ENCODE measurements around the gene APBA1.

Gene APBA1

GRCh38 chr9:69385581-69386033 is 286.6 kb downstream of the APBA1 start:
- DNase-seq = no peak
- ATAC-seq = no peak
- H3K36me3 Mint-ChIP-seq (ENCODE audit: low read depth) = no peaks in the 10 kb centered on the region
- peaks cover 6% of the 10 kb centered on the region for H3K27me3 Mint-ChIP-seq
- H3K9me3 Mint-ChIP-seq = no peaks in the 10 kb centered on the region
- no peak overlapping the region for H3K4me3 Mint-ChIP-seq
- H3K4me1 Mint-ChIP-seq = no peaks in the 10 kb centered on the region
- H3K27ac Mint-ChIP-seq = no peak overlapping the region

- Mint-ChIP-seq H3K36me3 (ENCODE audit: low read depth) (no peaks in the 10 kb centered on the region), H3K4me1 (no peaks in the 10 kb centered on the region), H3K27ac (no peak overlapping the region), H3K4me3 (no peak overlapping the region), H3K27me3 (peaks cover 5% of the 10 kb centered on the region), H3K9me3 (no peaks in the 10 kb centered on the region)
- ATAC-seq = no peak
- DNase-seq = no peak
These were observed 290.0 kb downstream of the APBA1 start for GRCh38 chr9:69382135-69382534.

- DNase-seq = no peak
- H3K27me3 Mint-ChIP-seq = peaks cover 6% of the 10 kb centered on the region
- ATAC-seq = no peak
These were observed 291.4 kb downstream of the APBA1 start for GRCh38 chr9:69380811-69381210.

GRCh38 chr9:69380301-69380700 is 291.9 kb downstream of the APBA1 start:
- Mint-ChIP-seq H3K4me3 (no peak overlapping the region), H3K36me3 (ENCODE audit: low read depth) (no peaks in the 10 kb centered on the region), H3K27me3 (peaks cover 6% of the 10 kb centered on the region), H3K4me1 (no peaks in the 10 kb centered on the region), H3K27ac (no peak overlapping the region), H3K9me3 (no peaks in the 10 kb centered on the region)
- ATAC-seq (no peak), DNase-seq (no peak)

More at GRCh38 chr9:69380811-69381210, 291.4 kb downstream of the APBA1 start:
- no peaks in the 10 kb centered on the region for H3K9me3 Mint-ChIP-seq
- H3K36me3 Mint-ChIP-seq (ENCODE audit: low read depth) = no peaks in the 10 kb centered on the region
- no peak overlapping the region for H3K4me3 Mint-ChIP-seq
- H3K4me1 Mint-ChIP-seq = no peaks in the 10 kb centered on the region
- no peak overlapping the region for H3K27ac Mint-ChIP-seq

GRCh38 chr9:69379270-69379982 is 292.7 kb downstream of the APBA1 start:
- DNase-seq (no peak), ATAC-seq (no peak)
- peaks cover 10% of the 10 kb centered on the region for H3K27me3 Mint-ChIP-seq
- no peaks in the 10 kb centered on the region for H3K4me1 Mint-ChIP-seq
- no peaks in the 10 kb centered on the region for H3K36me3 Mint-ChIP-seq (ENCODE audit: low read depth)
- no peaks in the 10 kb centered on the region for H3K9me3 Mint-ChIP-seq
- no peak overlapping the region for H3K27ac Mint-ChIP-seq
- H3K4me3 Mint-ChIP-seq = no peak overlapping the region

- Mint-ChIP-seq H3K4me1 (no peaks in the 10 kb centered on the region), H3K27me3 (peaks cover 7% of the 10 kb centered on the region), H3K27ac (no peak overlapping the region), H3K36me3 (ENCODE audit: low read depth) (no peaks in the 10 kb centered on the region), H3K4me3 (no peak overlapping the region), H3K9me3 (no peaks in the 10 kb centered on the region)
- ATAC-seq (no peak), DNase-seq (no peak)
These were observed 294.2 kb downstream of the APBA1 start for GRCh38 chr9:69377981-69378380.

Measured in activated naive CD8-positive, alpha-beta T cell treated with anti-CD3 and anti-CD28 coated beads, Interleukin-2, amount 50 U/mL, for 24 hours (primary cell).